ENCODE results near the gene TMEM134. TPM values are rescaled to one million over a fixed set of nuclear protein-coding genes. Genes with fewer than 3 reads are reported as not detected.

The TMEM134 gene
- total and polyA plus RNA-seq, 9 of the 15 experiments (the other 6 are each of a cell fraction or from before 2014, with no cell fraction given) = 0.63 to 48.4 (median 10.7) TPM

GRCh38 chr11:67505605-67506396 lies 36.8 kb upstream of the TMEM134 start (continued):
- no peak for TF ChIP-seq POLR3G (IDR thresholded peaks at IDR 0.05; ENCODE audit: extremely low read depth, insufficient read length, insufficient replicate concordance)
- TF ChIP-seq ARID2 (IDR thresholded peaks at IDR 0.05) = peak; percentile 22; the same call in 1 of the 2 replicates
- TF ChIP-seq FIP1L1 (IDR thresholded peaks at IDR 0.05; ENCODE audit: low read depth, low read length, poor library complexity, severe bottlenecking) = no peak
- TF ChIP-seq GTF2A2 (tag; IDR thresholded peaks at IDR 0.05) = no peak
- TF ChIP-seq ZNF707 (CRISPR knock-in tag; conservative IDR thresholded peaks at IDR 0.05) = no peak
- TF ChIP-seq MTA1 (IDR thresholded peaks at IDR 0.05; ENCODE audit: borderline replicate concordance) = 0 out of 2 replicates have a peak, but pooled peaks have one; percentile 11
- TF ChIP-seq EZH2 (IDR thresholded peaks at IDR 0.05; ENCODE audit: borderline replicate concordance, low read depth, low read length) = no peak
- TF ChIP-seq MYC (IDR thresholded peaks at IDR 0.05; ENCODE audit: low read depth, low read length) = no peak
- peak; percentile 57; the same call in 1 of the 2 replicates for TF ChIP-seq MYC (CRISPR knock-in tag; IDR thresholded peaks at IDR 0.05; ENCODE audit: borderline replicate concordance, low read depth)
- TF ChIP-seq REST (IDR thresholded peaks at IDR 0.05; ENCODE audit: borderline replicate concordance) = peak; percentile 88
- TF ChIP-seq REST (CRISPR knock-in tag; IDR thresholded peaks at IDR 0.05; ENCODE audit: low read depth) = 0 out of 2 replicates have a peak, but pooled peaks have one; percentile 23
- TF ChIP-seq GATAD2A (IDR thresholded peaks at IDR 0.05) = 0 out of 2 replicates have a peak, but pooled peaks have one; percentile 49
- TF ChIP-seq ZBTB34 (CRISPR knock-in tag; IDR thresholded peaks at IDR 0.05) = no peak
- TF ChIP-seq, protein P1, sequence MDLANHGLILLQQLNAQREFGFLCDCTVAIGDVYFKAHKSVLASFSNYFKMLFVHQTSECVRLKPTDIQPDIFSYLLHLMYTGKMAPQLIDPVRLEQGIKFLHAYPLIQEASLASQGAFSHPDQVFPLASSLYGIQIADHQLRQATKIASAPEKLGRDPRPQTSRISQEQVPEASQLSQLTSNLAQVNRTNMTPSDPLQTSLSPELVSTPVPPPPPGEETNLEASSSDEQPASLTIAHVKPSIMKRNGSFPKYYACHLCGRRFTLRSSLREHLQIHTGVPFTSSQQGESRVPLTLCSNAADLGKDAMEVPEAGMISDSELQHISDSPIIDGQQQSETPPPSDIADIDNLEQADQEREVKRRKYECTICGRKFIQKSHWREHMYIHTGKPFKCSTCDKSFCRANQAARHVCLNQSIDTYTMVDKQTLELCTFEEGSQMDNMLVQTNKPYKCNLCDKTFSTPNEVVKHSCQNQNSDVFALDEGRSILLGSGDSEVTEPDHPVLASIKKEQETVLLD (IDR thresholded peaks at IDR 0.05) = 0 out of 2 replicates have a peak, but pooled peaks have one; percentile 58
- 0 out of 2 replicates have a peak, but pooled peaks have one; percentile 0 for TF ChIP-seq ZNF766 (CRISPR knock-in tag; conservative IDR thresholded peaks at IDR 0.05)
- 0 out of 2 replicates have a peak, but pooled peaks have one; percentile 37 for TF ChIP-seq ZNF23 (CRISPR knock-in tag; IDR thresholded peaks at IDR 0.05)

Data from K562 (cell line).